NCI-H1436 (cell line): ENCODE results near the gene SLC10A7.

Experiments used
- DNase-seq: peaks from one replicate; lab custom pipeline; 2025; lab: John Stamatoyannopoulos, UW

SLC10A7 gene

DNA sequence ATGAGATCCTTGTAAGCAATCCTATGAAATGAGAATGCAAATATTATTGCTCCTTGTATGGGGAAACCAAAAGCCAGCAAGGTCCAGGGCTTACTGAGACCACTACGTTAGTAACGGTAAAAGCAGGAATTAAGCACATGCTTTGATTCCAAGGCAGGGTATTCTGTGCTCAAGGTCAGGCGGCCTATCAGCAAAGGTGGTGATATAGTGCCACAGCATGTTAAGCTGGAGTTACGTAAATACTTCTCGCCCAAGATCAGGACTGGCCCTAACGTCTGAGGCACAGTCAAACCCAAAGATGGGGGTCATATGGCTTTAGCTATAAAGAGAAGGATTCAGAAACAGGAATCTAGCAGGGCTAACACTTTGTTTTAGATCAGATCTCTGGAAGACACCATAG is 27.6 kb downstream of the SLC10A7 start:
- no peak for DNase-seq

DNA sequence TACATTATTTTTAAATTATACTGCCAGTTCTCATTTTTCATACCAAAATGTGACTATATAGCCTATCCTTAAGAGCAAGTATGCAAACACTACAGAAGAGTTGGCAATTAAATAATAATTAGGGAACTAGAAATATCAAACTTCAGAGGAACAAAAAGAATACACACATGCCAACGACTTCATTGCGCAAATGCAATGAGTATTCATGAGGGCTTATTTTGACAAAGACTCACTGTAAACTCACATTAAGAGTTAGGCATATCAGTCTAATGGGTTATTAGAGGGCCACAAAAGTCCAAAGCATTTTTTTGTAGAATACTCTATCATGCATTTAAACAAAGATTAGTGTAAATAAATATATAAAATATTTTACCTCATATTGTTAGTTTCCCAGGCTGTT is 31.6 kb downstream of the SLC10A7 start:
- no peak for DNase-seq

DNA sequence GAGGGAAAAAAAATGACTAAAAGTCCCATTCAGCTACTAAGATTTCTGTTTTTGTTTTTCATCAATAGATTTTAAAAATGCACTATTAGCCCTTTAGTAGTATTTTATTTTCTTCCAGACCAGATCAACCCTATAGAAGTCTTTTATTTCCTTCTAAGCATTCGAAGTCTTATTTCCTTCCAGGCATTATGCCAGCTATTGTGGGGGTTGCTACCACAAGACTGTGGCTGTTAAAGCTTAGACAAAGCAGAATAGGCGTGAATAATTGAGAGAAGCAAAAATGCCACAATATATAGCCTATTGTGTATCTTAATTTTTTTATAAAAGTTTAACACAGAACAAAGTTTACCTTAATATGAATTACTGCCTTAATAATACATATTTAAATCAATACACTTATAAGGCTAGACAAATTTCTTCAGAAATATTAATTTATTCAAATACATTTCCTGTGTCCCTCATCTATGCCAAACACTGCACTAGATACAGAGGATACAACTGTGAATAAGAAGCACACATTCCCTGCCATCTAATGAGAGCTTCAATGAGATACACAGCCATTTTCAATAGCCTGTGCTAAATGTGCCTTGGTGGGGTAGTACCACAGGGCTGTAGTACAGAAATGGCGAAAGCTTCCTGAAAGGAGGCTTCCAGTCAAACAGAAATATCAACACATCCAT is 33.1 kb downstream of the SLC10A7 start:
- DNase-seq = no peak

DNA sequence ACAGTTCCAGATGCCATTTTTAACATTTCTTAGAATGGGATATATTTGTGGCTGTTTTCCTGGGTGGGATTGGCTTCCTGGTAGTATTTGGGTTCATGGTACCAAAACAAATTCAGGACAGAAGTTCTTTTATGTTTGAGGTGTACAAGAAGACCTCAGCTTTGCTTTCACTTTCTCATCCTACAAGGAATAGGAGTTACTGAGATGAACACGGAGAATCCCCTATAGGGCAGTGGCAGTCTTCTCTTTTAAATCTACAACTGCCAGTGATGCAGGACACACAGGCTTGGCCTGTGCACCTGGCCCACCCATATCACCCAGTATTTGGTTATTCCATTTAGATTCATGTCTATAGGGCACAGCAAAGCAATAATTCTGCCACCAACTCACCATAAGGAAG is 35.2 kb downstream of the SLC10A7 start:
- no peak for DNase-seq

DNA sequence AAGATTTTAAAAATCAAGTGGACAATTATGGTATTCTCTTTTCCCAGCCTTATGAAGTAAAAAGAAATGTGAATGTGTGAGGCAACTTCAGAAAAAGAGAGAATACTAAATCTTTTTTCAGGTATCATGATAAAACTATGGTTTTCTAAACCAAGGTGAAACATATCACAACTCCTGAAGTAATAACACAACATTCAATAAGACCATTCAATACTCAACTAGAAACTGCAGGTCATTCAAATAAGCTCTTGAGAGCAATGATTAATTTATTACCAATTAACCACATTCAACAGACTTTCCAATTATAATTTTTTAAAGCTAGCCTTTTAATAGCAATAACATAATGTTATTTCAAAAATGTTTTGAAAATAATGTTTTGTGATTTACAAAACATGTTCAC is 35.8 kb downstream of the SLC10A7 start:
- no peak for DNase-seq

DNA sequence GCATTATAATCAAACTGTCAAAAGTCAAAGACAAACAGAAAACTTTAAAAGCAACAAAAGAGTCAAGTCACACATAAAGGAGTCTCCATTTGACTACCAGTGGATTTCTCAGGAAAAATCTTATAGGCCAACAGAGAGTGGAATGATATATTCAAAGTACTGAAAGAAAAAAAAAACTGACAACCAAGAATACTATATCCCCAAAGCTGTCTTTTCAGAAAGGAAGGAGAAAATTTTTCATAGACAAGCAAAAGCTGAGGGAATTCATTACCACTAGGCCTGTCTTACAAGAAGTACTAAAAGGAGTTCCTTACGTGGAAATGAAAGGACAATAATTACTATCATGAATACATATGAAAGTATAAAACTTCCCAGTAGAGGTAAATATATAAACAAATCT is 39.0 kb downstream of the SLC10A7 start:
- DNase-seq = no peak

DNA sequence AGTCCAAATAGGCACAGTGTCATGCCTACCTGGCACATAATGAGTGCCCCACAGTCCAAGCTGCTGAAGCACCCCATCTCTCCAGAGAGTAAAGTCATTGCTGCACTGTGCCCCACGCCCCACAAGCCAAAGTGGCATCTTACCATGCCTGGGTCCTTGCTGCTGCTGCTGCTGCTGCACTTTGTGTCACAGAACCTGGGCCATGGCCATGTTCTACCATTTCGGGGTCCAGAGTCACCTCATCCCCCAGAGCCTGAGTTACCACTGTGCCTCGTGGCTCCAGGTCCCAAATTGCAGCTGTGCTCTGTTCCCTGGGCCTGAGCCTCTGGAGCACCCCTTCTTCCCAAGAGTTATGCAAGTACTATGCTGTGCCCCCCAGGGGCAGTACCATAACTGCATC is 40.5 kb downstream of the SLC10A7 start:
- no peak for DNase-seq

DNA sequence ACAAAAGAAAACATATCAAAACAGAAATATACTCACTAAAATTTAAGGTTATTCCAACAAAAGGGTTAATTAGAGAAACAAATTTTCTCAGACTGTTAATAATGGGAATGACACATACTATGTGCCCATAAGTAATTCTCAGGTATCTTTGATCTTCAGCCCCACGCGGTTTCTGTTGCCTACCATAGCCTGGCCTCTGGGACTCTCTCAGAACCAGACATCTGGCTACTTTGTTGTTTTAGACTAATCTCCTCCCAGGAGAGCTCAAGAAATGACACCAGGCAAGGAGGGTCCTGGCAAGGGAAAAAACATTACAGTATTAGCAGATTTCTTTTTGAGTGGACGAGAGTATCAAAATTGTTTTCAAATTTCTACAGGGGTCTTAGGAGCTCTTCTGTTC is 43.7 kb downstream of the SLC10A7 start:
- no peak for DNase-seq

DNA sequence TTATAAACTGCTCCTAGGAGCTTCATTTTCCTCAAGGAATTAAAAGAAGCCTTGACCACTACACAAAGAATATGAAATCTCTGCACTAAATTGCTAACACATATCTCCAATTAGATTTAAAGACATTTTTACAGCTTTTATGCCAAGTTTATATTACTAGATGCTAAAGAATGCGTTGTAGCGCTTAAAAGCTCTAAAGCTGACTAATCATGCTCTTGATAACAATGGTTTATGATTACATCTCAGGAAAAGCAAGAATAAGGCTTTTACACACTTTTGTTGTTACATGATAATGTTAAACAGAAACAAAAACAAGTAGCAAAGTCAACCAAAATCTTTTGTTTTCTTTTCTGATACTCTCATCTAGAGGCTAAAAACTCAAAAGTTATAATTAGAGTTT is 44.7 kb downstream of the SLC10A7 start:
- DNase-seq = no peak

DNA sequence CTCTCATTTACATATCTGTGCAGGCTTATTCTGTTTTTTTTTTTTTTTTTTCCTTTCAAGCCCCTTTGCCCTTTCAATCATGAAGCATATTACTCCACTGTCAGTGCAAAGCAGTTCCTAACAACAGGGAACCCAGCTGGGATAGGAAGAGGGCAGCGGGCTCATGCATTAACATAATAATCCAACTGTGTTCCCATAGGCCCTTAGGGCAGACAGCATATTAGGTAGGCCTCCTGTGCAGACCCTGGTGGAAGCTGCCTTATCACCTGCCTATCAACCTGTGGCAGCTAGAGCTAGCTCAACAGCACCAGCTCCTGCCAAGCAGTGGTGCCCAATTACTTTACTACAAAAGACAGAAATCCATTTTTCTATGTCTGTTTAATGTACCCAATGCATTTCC is 49.3 kb downstream of the SLC10A7 start:
- DNase-seq = no peak

DNA sequence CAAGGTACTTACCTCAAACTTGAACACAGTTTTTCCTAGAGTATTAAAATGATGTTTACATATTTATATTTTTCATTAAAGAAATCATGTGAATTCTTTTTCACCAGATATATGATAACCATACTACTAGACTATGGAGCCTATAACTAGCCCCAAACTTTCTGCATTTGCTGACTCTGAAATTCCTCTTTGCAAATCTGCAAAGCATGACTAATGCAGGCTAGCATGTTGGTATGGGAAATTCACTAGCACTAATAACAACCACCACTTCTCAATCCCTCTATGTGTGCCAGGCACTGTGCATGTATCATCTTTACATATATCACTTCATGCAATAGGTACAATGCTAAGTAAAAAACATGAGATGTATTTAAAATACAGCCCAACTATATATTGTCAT is 51.1 kb downstream of the SLC10A7 start:
- no peak for DNase-seq

DNA sequence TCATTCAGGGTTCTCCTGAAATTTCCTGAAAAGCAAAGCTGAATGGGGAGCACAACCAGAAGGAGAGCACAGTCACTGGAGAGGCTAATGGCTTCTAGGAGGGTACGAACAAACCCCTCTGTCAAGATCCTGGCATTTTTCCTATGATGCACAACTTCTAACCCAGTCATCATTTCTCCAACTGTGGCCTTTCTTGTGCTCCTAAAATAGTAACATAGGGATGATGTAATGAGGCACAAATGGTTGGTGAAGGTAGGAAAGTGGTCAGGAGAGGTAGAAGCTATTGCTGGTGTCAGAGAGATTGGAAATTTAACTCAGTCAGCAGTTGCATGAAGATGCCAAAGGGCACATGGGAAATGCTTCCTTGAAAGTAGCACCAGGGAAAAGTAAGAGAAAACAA is 52.7 kb downstream of the SLC10A7 start:
- no peak for DNase-seq

DNA sequence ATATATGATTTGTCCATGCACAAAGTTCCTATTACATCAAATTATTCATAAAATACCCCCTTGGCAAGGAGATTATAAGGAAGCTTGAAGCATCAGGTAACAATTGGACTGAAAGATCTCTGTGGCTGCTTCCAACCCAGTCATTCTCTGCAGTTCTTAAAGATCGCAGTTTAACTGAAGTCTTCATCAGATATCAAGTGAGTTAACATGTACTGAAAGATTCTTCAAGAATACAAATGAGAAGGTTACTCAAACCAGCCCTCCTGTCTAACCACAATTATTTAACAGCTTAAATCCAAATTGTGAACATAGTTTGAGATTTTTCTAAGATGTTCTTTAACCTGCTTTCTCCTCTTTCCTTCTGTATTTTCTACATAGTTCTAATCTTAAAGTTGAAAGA is 56.1 kb downstream of the SLC10A7 start:
- no peak for DNase-seq

DNA sequence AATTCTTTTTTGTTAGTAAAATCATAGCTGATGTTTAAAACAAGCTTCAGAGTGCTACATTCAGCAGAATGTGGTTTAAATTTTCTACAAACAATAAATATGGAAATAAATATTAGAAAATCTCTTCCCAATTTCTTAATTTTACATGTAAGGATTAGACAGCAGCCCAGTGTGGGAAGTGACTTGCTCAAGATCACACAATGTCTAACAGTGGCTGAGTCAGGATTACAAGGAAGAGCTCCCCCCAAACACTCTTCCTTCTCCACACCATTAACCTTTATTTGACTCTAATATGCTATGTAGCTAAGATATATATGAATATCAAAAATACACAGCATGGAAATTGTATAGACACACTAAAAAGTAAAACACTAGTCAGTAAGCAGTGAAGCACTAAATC is 59.5 kb downstream of the SLC10A7 start:
- no peak for DNase-seq

DNA sequence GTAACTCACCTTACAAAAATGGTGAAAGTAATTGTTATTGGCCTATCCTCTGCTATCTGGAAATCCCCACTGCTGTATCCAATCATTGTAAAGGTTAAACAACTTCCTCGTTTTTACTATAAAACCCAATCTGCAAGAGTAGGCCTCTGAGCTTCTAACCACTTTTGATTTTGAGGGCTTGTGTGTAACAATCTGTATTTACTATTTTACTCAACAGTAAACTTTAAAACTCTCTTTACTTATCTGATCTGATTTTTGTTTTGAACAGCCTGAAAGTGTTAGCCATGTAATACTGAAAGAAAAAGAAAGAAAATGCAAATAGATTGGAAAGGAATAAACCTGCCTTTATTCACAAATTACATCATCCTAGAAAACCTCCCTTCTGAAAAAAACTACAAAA is 63.1 kb downstream of the SLC10A7 start:
- no peak for DNase-seq

DNA sequence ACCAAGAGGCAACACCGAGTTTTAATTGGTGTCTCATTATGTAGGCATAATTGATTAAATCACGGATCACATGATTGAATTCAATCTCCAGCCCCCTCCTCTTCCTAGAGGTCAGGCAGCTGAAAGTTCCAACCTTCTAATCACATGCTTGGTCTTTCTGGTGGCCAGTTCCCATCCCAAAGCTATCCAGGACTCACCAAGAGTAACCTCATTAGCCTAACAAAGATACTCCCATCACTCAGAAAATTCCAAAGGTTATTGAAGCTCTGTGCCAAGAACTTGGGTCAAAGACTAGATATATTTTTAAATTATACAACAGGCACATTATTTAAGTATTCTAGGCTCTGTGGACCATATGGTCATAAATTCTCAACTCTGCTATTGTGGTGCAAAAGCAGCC is 65.1 kb downstream of the SLC10A7 start:
- no peak for DNase-seq

DNA sequence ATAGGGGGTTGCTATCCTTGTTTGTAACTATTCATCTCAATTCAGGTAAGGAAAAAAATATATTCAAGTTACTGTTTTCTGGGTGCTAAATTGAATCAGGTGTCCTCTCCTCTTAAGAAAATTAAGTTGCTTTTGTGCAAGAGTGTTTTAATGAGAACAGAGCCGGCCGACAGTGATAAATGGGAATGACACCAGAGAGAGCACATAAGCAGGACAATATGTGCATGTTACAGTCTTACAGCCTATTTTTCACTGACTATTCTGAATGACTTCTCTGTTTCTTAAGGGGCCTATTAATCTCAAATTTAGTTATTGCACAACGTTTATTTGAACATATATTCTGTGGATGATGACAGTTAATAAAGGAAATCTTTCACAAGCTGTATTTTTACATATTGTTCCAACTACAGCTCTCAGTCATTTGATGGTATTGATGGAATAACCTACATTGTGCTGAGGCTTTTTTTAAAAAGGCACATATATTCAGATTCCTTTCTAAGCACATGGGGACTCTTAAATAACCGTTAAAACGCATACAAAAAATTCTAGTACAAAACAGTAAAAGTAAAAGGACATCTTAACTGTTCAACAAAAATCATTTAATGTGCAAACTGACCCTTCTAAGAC is 68.4 kb downstream of the SLC10A7 start:
- DNase-seq = no peak

DNA sequence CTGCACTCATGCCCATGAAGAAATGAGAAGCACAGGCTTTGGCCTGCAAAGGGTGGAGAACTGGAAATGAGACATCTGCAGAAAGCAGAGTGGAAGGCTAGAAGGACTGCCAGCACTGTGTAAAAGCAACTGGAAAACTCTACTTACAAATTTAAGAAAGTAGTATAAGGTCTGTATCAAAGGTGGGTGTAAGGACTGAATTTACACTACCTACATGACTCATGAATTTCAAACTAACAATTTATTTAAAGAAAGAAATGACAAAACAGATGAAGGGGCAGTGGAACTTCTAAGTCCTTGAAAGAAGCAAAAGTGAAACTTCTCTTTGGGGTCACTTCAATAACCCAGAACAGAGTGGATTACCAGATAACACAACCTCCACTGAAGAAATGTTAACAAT is 71.2 kb downstream of the SLC10A7 start:
- no peak for DNase-seq

DNA sequence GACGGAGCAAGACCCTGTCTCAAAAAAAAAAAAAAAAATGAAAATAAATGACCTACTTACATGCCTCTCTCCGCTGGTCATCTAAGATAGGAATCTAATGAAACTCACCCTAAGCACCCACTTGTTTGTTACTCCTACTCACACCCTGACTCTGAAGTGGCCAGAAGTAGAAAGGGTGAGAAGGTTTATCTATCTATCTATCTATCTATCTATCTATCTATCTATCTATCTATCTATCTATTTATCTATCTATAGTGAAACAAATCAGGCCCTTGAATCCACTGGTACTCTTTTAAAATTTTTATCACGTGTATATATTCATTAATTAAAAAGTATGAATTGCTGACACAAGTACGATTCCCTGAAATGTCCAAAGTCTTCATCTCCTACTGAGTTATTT is 75.2 kb downstream of the SLC10A7 start:
- DNase-seq = no peak

DNA sequence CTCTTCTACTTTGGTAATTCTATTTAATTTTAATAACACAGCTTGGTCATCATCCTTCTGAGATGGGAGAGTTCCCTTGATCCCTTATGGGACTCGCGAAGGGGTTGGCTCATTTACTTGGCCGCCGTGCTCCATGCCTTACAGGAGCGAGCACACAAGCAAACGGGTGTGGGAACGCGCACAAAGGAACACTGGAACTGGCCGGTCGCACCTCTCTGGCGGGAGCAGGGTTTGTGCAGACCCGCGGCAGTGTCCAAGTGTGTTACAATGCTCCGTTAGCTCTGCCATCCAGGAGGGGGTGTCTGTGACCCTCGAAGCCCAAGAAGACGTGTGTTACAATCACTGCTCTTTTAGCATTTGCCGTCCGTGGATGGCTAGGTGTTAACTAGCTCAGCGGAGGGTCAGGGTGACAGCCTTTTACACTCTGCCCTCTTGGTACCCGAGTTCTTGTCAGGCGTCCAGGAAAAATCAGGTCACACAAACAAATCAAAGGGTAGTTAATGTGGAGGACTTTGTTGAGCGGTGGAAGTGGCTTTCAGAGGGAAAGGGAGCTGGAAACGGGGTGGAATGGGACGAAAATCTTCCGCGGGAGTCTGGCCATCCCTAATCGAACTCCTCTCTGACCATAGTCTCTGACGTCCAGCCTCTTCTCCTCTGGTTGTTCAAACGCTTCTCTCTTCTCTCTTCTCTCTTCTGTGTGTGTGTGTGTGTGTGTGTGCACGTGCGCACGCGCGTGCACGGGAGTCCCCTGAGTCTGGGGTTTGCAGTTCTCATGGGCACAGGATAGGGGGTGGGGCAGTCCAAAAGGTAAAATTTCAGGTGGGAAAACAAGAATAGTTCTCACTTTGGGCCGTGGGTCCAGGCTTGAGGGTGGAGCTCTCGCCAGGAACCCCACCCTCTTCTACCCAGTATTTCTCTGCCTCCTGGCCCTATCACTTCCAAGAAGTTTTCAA is 76.3 kb downstream of the SLC10A7 start:
- DNase-seq = no peak

DNA sequence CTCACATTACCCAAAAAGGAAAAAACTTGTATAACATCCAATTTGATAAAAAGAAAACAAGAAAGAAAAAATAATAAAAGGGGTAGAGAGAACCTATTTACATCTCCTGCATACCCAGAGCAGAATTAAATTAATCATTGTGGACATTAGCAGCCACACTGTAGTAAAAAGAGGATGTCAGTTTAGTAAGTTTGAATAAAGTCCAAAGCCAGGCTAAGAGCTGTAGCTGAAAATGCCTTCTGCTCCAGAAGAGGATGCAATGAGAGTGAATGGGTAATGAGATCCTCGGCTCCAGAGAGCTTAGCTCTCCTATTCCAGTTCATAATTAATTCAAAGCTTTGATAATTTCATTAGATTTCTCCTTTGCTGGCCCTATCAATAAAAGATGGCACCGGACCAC is 78.2 kb downstream of the SLC10A7 start:
- no peak for DNase-seq

DNA sequence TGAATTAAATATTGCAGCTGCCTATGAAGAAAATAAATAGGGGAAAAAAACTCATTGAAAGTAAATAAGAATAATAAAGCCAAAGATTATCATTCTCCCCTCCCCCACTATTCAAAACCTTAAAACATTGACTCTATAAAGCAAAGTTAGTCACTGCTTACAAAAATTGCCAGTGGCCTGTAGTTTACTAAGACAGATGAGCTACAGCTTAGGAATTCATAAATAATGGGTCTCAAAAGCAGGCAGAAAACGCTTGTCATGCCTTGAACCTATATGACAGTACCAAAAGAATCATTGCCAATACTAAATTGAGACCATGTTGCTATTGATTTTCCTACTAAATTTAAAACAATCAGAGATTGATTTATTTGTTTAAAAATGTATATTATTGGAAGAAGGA is 78.9 kb downstream of the SLC10A7 start:
- DNase-seq = no peak

DNA sequence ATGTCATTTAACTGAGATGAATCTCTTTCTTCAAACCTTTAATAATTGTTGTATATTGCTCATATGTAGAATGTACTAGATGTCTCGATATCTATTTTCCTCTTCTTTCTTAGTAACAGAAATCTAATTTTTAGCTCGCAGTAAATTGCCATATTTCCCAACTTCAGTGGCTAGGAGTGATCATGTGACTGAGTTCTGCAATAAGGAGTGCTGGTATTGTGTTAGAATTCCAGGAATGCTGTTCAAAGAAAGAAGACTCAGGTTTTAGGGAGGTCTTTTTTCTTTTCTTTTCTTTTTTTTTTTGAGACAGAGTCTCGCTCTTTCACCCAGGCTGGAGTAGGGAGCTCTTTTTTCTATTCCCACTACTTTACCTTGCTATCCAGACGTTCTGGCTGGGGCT is 81.7 kb downstream of the SLC10A7 start:
- no peak for DNase-seq
